ENCODE data around the gene PHF5A.
A peak's percentile ranks its signal among the peaks of the same experiment; 100 is the strongest.
"Not testable (repeated sequence)": the region's sequence is repeated elsewhere in the genome, so short reads cannot be mapped to it uniquely, and the experiment has no call there.

The PHF5A gene

DNA sequence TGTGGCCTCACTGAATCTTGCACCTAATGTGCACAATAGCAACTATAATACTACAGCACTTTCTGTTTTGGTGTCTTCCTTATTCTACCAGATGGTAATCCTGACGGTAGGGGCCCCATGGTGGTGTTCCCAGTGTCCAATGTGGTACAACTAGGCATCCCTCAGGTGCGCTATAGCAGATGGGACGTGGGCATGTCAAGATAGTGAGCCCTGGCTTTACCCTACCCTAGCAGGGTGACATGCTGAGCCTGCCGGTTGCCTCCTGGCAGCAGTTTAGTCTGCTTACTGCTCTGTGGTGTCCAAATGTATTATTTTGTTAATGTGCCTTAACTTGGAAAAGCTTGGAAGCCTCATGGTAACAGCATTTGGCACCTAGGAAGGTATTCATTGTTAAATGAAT, 19.6 kb upstream of the PHF5A start:
- DNase-seq (ENCODE audit: low read depth): no peak

DNA sequence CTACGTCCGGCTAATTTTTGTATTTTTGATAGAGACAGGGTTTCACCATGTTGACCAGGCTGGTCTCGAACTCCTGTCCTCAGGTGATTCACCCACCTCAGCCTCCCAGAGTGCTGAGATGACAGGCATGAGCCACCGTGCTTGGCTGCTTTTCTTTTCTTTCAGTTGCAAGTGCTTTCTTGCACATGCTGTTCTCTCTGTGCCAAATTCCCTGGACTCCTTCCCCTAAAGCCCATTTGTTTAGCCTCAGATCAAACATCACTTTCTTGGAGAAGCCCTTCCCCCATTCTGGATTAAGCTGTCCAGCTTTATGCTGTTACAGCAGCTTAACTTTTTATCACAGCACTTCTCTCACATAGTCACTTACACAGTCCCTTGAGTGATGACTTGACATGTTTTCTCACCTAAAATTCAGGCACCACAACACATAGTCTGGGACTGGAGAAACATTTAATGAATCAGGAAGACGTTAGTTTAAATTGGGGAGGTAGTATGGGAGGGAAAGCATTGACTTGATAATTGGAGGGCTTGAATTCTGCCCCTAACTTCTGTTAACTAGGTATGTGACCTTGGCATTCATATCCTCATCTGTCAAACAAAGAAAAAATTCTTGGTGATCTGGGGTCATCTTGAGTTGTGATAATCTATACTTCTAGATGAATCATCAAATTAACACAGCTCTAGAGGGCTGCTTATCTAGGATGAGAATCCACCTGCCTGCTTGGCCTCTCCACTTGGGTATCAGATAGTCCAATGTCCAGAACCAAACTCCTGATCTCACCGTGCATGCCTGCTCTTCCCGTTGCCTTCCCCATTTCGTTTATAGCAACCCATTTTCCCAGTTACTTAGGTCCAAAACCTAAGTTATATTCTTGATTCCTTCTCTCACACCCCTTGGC, 18.8 kb upstream of the PHF5A start:
- no peak for DNase-seq (ENCODE audit: low read depth)

DNA sequence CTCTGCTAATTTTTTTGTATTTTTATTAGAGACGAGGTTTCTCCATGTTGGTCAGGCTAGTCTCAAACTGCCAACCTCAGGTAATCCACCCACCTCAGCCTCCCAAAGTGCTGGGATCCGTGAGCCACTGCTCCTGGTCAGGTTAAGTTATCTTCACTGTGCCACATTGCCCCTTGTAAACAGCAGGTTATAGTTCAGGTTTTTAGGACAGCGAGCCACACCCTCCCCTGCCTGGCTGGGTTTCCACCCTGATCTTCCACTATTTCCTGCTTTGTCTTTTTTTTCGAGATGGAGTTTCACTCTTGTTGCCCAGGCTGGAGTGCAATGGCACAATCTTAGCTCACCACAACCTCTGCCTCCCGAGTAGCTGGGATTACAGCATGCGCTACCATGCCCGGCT, 16.5 kb upstream of the PHF5A start:
- no peak for DNase-seq (ENCODE audit: low read depth)

DNA sequence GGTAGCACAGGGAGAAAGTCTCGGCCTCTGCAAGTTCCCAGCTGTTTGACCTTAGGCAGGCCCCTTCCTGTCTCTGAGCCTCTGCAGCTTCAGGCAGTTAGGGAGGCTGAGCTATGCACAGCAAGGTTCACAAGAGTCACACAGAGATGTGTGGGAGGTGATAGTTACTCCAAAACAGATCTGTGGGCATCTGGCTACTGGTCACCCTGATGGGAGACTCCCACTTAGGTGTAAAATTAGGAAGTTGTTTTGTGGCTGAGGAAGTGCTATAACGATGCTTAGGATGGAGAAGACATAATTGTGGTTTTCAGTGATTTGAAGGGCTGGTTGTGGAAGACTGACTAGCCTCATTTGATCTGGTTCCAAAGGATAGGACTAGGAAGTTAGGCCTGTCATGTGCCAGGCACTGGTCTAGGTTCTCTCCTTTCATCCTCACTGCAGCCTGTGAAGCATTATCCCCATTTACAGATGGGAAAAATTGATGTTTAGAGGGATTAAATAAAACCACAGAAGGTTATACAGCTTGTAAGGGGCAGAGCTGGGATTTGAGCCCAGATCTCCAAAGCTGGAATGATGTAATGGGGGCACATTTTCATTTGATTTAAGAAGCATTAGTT, 13.9 kb upstream of the PHF5A start:
- DNase-seq (ENCODE audit: low read depth): no peak

DNA sequence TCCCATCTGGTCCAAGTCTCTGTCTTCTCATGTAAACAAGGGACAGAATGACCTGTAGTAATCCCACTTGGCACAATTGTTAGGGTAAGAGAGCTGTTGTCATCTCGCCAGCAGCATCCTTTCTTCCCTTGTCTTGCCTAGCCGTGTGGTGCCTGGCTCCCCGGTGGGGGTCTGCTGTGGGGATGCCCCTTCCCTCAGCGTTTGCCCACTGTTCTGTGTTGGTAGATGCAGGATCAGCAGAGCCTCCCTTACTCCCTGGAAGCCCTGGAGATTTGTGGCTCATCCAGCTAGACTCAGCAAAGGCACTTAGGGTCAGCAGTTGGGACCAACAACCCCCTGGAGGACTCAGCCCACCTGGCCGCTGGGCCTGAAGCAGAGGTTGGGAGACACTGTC, 13.4 kb upstream of the PHF5A start:
- DNase-seq (ENCODE audit: low read depth): no peak

DNA sequence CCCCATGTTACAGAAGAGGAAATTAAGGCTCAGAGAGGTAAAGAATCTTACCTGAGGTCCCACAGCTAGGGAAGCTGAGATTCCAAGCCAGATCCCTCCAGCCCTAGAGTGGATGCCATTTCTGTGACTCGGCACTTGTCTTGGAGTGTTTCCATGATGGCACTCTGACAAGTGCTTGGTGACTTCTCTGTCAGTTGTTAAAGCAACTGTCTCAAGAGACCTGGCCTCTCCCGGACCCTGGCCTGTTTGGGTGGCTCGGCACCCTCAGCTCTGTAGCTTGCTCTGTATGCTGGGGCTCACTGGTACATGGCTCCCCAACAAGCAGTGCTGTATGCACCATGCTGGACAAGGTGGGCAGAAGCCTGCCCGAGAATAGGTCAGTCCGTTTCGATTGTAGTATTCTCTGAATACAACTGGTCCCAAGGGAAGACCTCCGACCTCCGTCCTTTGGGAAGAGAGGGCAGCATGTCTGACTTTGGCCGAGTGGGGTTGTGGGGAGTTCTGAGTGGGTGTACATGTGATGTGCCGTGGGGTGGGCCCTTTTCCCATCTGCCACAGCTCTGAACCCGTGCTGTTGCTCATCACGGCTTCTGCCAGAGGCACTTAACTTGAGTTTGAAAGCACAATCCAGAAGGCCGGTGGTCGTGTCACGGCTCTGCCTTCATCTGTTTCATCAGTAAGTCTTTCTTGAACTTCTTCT, 12.8 kb upstream of the PHF5A start:
- DNase-seq (ENCODE audit: low read depth): no peak

DNA sequence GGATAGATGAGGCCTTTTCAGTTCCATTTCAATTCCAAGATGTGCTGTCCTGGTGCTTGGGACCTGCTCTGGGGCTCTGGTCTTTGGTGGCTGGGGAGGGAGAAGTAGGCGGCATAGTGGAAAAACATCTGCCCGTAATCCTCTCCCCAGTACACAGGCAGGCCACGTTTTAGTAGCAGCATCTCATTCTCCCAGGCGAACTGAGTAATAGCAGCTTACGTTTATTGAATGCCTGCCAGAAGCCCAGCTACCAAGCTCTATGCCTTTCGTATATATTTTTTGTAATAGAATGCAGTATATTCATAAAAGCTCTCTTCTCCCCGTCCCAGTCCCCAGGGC, 11.9 kb upstream of the PHF5A start:
- DNase-seq (ENCODE audit: low read depth): no peak

DNA sequence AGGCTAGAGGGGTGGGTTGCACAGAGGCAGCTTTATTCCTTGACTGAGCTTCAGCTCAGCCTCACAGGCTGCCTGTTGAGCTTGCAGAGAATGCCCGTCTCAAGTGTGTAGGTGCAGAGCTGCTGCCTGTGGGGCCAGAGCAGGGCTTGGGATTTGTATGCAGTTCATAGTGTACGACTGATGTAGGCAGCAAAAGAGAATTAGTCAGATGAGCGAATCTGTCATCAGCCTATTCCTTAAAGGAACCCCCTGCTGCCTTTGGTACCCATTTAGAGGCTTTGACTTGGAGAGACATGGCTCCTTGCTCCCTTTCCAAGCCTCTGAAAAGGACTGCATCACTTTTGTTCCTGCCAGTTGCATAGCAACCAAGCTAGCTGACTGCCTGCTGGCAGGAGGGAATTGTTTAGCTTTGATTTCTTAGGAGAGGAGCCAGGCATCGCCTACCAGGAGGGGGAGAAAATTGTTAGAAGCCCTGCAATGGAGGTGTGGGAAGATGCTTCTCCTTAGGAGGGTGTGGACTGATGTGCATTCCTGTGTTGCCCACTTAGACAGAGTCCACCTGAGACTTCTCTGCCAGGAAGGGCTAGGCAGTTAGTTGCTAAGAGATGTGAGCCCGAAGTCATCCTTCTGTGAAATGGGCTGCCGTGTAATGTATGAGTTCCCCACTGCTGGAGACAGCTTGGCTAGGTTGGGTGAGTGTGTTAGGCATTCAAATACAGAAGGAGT, 11.3 kb upstream of the PHF5A start:
- DNase-seq (ENCODE audit: low read depth): no peak

DNA sequence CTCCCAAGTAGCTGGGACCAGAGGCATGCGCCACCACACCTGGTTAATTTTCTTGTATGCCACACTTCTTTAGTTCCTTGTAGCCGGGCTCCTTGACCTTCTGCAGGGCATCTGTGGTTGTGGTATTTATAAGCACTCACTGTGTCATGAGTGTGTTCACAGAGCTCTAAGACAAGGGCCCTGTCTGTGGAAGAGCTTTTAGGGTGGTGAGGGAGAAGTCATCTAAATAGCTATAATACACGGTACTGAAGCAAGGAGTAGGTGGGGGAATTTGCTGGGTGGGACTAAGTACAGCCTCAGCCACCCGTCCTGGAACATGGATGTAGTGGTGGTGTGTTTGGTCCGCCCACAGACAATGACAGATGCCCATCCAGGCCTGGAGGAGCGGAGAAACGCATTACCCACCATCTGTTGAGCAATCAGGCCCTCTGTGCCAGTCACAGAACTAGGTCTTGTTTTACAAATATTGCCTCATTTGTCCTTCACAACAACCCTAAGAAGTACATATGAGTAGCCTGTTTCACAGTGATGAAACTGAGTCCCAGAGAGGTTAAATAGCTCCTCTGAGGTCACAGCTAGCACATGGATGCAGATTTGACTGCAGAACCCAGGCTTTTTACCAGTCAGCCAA, 10.5 kb upstream of the PHF5A start:
- DNase-seq (ENCODE audit: low read depth): no peak

DNA sequence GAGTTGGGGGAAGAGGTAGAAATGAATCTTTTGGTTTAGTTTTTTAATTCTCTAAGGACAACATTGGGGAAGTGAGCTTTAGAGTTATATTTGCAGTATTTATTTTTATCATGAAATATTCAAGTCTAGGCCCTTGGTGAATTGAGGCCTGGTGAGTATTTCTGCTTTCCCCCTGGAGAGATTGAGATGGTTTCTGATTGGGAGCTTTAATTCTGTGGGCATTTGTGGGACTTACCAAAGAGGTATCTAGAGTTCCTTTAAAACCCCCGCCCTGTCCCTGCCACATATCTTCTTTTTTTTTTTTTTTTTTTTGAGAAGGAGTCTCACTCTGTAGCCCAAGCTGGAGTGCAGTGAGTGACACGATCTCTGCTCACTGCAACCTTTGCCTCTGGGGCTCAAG, 10.0 kb upstream of the PHF5A start:
- no peak for DNase-seq (ENCODE audit: low read depth)

DNA sequence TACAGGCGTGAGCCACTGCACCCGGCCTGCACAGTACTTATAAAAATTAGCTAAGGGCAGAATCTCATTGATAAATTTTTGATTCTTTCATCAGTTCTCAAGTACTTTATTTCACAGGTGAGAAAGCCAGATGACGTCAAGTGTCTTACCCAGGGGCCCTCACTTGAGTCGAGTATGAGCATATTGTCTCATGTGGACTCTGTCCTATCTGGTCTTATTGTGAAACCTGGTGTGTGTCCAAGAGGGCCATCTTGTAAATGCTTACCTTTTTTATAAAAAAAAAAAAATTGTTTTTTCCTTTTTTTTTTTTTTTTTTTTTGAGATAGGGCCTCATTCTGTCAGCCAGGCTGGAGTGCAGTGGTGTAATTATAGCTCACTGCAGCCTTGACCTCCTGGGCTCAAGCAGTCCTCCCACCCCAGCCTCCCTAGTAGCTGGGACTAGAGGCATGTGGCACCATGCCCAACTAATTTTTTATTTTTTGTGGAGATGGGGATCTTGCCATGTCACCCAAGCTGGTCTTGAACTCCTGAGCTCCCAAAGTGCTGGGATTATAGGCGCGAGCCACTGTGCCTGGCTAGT, 6.5 kb upstream of the PHF5A start:
- no peak for DNase-seq (ENCODE audit: low read depth)

DNA sequence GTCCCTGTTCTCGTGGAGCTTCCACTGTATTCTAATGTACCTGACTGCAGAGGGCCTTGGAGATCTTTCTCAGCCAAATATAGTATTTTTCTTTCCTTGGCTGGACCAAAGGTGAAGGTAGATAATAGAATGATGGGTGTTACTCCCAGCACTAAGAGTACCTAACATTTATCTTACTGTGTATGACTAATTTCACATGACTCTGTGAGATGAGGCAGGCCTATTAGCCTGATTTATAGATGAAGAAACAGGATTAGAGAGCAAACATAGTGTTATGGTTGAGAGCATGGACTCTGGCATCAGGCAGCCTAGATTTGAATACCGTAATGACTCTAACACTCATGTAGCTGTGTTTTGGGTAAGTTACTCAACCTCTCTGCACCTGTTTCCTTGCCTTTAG, 3.1 kb upstream of the PHF5A start:
- DNase-seq (ENCODE audit: low read depth): no peak

DNA sequence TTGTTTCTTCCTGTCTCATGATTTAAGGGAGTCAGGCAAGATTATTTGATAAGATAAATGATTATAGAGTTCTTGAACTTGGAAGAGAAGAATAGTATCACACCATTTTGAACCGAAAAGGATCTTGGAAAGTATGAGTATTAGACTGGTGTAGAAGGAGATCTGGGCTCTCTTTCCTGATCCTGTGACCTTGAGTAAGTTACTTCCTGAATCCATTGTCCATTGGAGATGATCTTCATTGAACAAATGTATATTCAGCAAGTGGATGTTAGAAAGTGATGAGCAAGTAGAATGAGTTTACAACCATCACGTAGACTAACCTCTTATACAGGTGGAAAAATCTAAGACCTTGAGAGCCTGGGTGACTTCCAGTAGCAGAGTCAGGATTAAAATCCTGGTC, 2.4 kb upstream of the PHF5A start:
- no peak for DNase-seq (ENCODE audit: low read depth)

DNA sequence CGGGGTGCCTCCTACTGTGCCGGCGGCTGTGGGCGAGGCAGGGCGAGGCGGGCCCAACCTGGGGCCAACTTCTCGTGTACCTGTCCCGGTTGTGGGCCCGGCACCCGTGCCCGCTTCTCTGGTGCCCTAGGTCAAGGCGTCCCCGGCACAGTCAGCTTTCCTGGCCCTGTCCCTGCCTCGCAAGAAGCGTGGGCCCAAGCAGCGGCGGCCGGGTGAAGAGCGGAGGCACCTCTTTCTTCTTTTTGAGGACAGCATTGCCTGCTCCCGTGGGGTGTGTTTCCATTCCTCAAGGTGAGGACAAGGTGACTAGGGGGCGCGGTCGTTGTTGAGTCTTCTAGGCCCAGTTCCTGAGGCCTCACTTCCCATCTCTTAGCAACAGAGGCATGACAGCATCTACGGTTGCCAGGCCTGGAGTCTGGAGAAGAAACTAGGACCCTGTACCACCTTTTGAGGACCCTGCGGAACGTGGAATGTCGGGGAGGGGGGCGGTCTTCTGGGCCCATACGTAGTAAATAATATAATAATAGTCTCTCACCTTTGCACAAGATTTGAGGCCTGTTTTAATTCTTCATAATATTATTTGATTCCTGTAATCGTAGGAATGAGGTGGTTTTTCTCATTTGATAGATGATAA, 843 bp upstream of the PHF5A start:
- no peak for DNase-seq (ENCODE audit: low read depth)

DNA sequence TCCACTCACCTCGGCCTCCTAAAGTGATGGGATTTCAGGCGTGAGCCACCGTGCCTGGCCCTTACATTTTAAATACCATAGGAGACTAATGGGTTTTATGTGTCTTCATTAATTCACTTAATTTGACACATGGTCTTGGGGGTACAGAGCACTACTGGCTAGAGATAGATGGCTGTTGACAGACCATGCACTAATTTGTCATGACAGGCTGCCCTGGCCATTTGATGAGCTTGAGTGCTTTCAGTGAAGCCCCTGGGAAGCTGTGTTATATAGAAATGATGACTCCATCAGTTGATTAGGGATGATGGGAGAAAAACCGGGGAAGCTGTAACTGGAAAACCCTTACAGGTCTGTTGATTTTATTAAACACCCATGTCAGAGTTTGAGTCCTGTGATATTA, 6.6 kb downstream of the PHF5A start:
- no peak for DNase-seq (ENCODE audit: low read depth)

DNA sequence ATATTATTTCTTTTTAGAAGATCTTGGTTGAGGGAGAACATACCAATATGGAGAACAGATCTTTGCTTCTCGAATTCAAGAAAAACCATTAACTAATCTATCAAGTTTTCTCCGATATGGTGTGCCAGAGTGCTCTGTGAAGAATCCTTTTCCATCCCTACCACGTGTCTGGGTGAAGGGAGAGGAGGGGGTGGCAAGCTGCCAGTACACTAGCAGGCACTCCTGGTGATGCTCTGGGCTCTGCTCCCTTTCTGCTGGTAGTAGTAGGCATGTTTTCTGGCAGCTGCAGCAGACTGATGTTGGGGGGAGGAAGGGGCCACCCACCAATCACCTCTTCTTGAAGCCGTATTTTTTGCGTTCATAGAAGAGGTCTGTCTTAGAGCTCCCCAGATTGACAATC, 8.4 kb downstream of the PHF5A start:
- not testable (repeated sequence) for DNase-seq (ENCODE audit: low read depth)

DNA sequence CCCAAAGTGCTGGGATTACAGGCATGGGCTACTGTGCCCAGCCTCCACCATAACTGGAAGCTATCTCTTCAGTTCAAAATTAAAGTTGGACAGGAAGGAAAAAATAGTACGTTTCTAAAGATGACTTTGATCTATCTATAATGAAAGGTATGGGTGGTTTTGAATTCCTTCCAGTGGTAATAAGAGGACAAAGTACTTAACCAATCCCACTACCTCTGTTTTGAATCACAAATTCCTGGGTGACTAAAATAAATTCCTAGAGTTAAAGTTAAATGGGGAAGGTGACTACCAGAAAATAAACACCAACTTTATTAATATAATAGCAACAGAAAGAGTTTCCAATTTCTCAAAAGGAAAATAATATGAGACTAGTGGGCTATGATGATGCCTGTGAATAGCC, 9.1 kb downstream of the PHF5A start:
- DNase-seq (ENCODE audit: low read depth): no peak

DNA sequence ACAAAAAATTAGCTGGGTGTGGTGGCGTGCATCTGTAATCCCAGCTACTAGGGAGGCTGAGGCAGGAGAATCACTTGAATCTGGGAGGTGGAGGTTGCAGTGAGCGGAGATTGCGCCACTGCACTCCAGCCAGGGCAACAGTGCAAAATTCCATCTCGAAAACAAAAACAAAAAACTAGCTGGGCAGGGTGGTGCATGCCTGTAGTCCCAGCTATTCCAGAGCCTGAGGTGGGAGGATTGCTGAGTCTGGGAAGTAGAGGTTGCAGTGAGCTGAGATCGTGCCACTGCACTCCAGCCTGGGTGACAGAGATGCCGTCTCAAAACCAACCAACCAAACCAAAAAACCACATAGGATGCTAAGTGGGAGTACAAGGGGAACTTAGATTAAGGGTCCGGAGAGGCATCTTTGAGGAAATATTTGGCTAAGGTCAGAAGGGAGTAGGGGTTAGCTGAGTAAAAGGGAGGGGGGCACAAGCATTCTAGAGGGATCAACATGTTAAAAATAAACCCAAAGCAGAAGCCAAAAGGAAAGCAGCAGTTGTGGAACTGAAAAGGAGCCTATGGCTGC, 10.2 kb downstream of the PHF5A start:
- no peak for DNase-seq (ENCODE audit: low read depth)

DNA sequence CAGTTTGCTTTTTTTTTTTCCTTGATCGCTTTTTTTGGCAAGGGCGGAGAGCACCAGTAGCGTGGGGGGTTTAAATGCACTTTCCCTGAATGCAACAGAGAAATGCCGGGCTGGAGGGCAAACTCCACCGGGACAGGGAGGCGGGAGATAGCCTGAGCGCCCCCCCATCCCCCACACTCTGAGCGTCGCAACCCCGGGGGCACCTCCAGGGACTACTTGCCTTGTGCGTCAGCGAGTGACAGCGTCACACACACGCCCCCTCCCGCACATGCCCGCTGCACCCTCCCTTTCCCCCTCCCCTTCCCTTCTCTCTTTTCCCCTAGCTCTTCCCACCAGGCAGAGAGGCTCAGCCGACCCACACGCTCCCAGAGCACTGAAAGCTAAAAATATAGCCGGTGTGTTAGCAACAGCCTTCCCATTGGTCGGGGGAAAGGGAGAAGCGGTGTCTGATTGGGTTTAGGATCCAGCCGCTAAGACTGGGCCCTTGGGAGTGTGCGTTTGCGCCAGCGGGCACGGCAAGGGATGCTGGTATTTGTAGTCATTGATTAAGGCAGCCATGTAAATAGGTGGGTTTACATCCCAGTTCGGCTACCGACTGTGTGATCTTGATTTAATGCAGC, 20.2 kb downstream of the PHF5A start:
- DNase-seq (ENCODE audit: low read depth): peak; percentile 73

DNA sequence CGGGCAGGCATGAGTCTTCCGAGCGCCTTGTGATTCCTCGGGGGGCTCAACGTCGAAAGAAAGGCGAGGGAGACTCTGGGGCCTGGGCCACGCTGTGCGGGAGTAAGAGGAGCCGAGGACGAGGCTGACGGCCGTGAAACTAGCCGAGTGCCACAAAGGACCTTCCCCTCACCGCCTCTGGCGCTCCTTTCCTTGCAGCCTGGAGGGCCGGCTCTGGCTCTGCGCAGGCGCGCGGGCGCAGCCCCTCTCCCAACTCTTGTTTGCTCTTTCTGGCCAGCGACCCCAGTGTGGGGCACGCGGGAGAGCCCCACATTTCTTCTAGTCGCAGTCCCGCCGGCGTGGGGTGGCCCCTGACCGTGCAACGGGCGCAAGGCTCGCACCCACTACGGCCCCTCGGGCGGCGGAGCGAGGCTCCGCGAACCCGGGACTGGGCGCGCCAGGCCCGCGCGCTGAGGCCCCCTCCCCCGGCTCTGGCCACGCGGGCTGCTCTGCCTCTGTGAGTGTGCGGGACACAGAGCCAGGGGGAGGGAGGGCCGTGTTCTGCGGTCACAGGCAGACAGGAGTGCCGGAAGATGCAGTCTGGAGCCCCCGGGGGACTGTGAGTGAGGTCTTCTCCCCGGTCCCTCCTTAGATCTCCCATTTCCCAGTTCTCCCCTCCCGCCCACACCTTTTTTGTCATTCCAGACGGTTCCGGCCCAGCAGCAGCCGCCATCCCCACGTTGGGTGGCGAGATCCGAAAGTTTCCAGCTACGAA, 20.9 kb downstream of the PHF5A start:
- DNase-seq (ENCODE audit: low read depth): peak; percentile 40
